Left ventricle myocardium inferior (tissue), 1 donor: ENCODE results near the gene URI1. TPM values are rescaled to one million over a fixed set of nuclear protein-coding genes. Genes with fewer than 3 reads are reported as not detected.
A peak's percentile ranks its signal among the peaks of the same experiment; 100 is the strongest.

Experiments
- DNase-seq: peaks from one replicate; pipeline ENCODE4 v3.0.0-alpha.2; 2020
- H3K27ac ChIP-seq: fragments of 200-600 bp; replicated peaks from 2 replicates; pipeline ENCODE4 v1.8.0; 2021
- H3K27me3 ChIP-seq: fragments of 200-600 bp; 2 replicates; pipeline ENCODE4 v1.8.0; 2021; ENCODE audit warnings: low read depth
- H3K36me3 ChIP-seq: fragments of 200-600 bp; 2 replicates; pipeline ENCODE4 v1.8.0; 2021
- H3K4me1 ChIP-seq: fragments of 200-600 bp; 2 replicates; pipeline ENCODE4 v1.8.0; 2021
- H3K4me3 ChIP-seq: fragments of 200-600 bp; 2 replicates; pipeline ENCODE4 v1.8.0; 2021; ENCODE audit warnings: mild to moderate bottlenecking, moderate library complexity
- H3K9me3 ChIP-seq: fragments of 200-600 bp; replicated peaks from 2 replicates; pipeline ENCODE4 v1.8.0; 2021
- CTCF ChIP-seq: fragments of 200-600 bp; IDR thresholded peaks from 2 replicates; pipeline ENCODE4 v1.8.0; 2021; ENCODE audit warnings: antibody characterized with exemption, mild to moderate bottlenecking, borderline replicate concordance
- intact Hi-C: fragments of 100-400 bp; cut with micrococcal nuclease; formaldehyde crosslinking; loops from one replicate; pipeline ENCODE4 v1.11.0; 2022
- total RNA-seq: library from RNA; stranded (reverse); fragmentation: NEBNext Ultra II Directional; extraction: Animal tissue kit (Norgen Biotek cat#: 25700); gene quantifications from one replicate; pipeline ENCODE4 v1.2.1, GENCODE V29; 2021
- donor health status: DM: no; HTN: yes; CAD: no; lungs with severe emphysema.

The URI1 gene
- total RNA-seq, 1 donor from 2014 or later = 43.0 TPM

- Histone ChIP-seq H3K9me3 (no peaks in the 10 kb centered on the region), H3K36me3 (no peaks in the 10 kb centered on the region), H3K4me1 (no peaks in the 10 kb centered on the region), H3K4me3 (no peak overlapping the region), H3K27me3 (no peaks in the 10 kb centered on the region), H3K27ac (no peak overlapping the region)
- intact Hi-C loops = no loop called here
- DNase-seq = no peak
- no peak for TF ChIP-seq CTCF
These were observed 102.5 kb downstream of the URI1 start for GRCh38 chr19:30044273-30045248.

- TF ChIP-seq CTCF = peak; percentile 50
- Histone ChIP-seq H3K4me1 (no peaks in the 10 kb centered on the region), H3K27ac (no peak overlapping the region), H3K27me3 (no peaks in the 10 kb centered on the region), H3K9me3 (no peaks in the 10 kb centered on the region), H3K36me3 (no peaks in the 10 kb centered on the region), H3K4me3 (no peak overlapping the region)
- intact Hi-C loops = no loop called here
- DNase-seq = no peak
These were observed 104.5 kb downstream of the URI1 start for GRCh38 chr19:30046522-30046921.

GRCh38 chr19:30047432-30047831 is 105.4 kb downstream of the URI1 start:
- H3K36me3 ChIP-seq = no peaks in the 10 kb centered on the region
- no peaks in the 10 kb centered on the region for H3K4me1 ChIP-seq
- no peak for TF ChIP-seq CTCF
- intact Hi-C loops = no loop called here
- H3K27me3 ChIP-seq = no peaks in the 10 kb centered on the region
- H3K4me3 ChIP-seq = no peak overlapping the region
- no peaks in the 10 kb centered on the region for H3K9me3 ChIP-seq
- H3K27ac ChIP-seq = no peak overlapping the region
- no peak for DNase-seq

GRCh38 chr19:30049226-30049625 is 107.2 kb downstream of the URI1 start:
- H3K27ac ChIP-seq = no peak overlapping the region
- H3K9me3 ChIP-seq = no peaks in the 10 kb centered on the region
- no peaks in the 10 kb centered on the region for H3K27me3 ChIP-seq
- intact Hi-C loops = no loop called here
- no peaks in the 10 kb centered on the region for H3K4me1 ChIP-seq
- DNase-seq = no peak
- no peak overlapping the region for H3K4me3 ChIP-seq
- no peak for TF ChIP-seq CTCF
- no peaks in the 10 kb centered on the region for H3K36me3 ChIP-seq

GRCh38 chr19:30049846-30050667 is 108.0 kb downstream of the URI1 start:
- DNase-seq = no peak
- intact Hi-C loops = no loop called here
- Histone ChIP-seq H3K4me1 (no peaks in the 10 kb centered on the region), H3K9me3 (no peaks in the 10 kb centered on the region), H3K36me3 (no peaks in the 10 kb centered on the region), H3K4me3 (no peak overlapping the region), H3K27ac (no peak overlapping the region), H3K27me3 (no peaks in the 10 kb centered on the region)
- no peak for TF ChIP-seq CTCF
